Measurements from ENCODE around the gene MGLL.

DNA sequence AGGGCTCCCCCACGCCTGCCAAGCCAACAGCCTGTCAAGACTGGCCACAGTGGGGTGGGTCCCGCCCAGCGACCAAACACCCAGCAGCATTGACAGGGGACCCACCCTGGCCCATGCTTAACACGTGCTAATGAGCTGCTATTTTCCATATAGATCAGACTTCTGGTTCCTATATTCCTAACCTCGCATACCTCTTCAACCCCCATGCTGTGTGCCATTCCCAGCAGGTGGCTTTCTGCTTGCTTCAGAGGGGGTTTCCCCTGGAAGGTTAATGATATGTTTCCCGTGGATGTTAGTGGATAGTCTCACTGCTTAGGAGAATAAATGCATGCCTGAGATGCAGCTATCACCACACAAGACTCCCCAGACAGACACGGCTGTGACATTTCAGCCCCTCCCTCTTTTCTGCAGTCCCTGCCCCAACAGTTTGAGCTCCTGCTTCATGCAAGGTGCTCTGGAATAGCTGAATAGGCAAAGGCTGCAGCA is 37.9 kb upstream of the MGLL start:
- TF ChIP-seq, protein P1, sequence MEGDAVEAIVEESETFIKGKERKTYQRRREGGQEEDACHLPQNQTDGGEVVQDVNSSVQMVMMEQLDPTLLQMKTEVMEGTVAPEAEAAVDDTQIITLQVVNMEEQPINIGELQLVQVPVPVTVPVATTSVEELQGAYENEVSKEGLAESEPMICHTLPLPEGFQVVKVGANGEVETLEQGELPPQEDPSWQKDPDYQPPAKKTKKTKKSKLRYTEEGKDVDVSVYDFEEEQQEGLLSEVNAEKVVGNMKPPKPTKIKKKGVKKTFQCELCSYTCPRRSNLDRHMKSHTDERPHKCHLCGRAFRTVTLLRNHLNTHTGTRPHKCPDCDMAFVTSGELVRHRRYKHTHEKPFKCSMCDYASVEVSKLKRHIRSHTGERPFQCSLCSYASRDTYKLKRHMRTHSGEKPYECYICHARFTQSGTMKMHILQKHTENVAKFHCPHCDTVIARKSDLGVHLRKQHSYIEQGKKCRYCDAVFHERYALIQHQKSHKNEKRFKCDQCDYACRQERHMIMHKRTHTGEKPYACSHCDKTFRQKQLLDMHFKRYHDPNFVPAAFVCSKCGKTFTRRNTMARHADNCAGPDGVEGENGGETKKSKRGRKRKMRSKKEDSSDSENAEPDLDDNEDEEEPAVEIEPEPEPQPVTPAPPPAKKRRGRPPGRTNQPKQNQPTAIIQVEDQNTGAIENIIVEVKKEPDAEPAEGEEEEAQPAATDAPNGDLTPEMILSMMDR (IDR thresholded peaks at IDR 0.05), result no peak
- TF ChIP-seq POLR2AphosphoS5 (IDR thresholded peaks at IDR 0.05) (no peak), POLR2A (IDR thresholded peaks at IDR 0.05) (no peak)
